CD14-positive monocyte (primary cell): Measurements from ENCODE around the gene LRRK1. TPM values are rescaled to one million over a fixed set of nuclear protein-coding genes. Genes with fewer than 3 reads are reported as not detected.

Experiments
- DNase-seq, 3 donors: peaks; one replicate each; pipeline ENCODE4 v3.0.0-alpha.2; 2011 to 2022
- H2AFZ ChIP-seq: 2 replicates; pipeline ENCODE4 v1.6.0; 2012; ENCODE audit warnings: mild to moderate bottlenecking, low read depth, low read length, inconsistent platforms; ENCODE audit not compliant: insufficient read depth, poor library complexity, severe bottlenecking
- H3K27ac ChIP-seq, 2 donors: 1 replicate in 1 of 2; 2 replicates in 1 of 2; pipeline ENCODE4 v1.5.1; 2012 to 2013; ENCODE audit warnings: low read length in 2 of 2, control low read depth in 1 of 2, inconsistent platforms in 1 of 2, low read depth in 1 of 2, mild to moderate bottlenecking in 1 of 2
- H3K27me3 ChIP-seq, 2 donors: one replicate each; pipeline versions ENCODE4 v1.6.0 to v1.6.1; 2011 to 2013; ENCODE audit warnings: low read length in 2 of 2; ENCODE audit not compliant: control insufficient read depth in 2 of 2, insufficient read depth in 2 of 2
- H3K36me3 ChIP-seq, 2 donors: replicated peaks in 1 of 2; 1 replicate in 1 of 2; 2 replicates in 1 of 2; pipeline versions ENCODE4 v1.5.1 to v1.6.1; 2012 to 2013; ENCODE audit warnings: low read length in 2 of 2, control low read depth in 1 of 2, inconsistent platforms in 1 of 2, mild to moderate bottlenecking in 1 of 2; ENCODE audit not compliant: insufficient read depth in 2 of 2, control insufficient read depth in 1 of 2
- H3K4me1 ChIP-seq, 2 donors: 1 replicate in 1 of 2; 2 replicates in 1 of 2; pipeline versions ENCODE4 v1.5.1 to v1.6.1; 2012 to 2013; ENCODE audit warnings: low read length in 2 of 2, control low read depth in 1 of 2, inconsistent platforms in 1 of 2, mild to moderate bottlenecking in 1 of 2, moderate library complexity in 1 of 2; ENCODE audit not compliant: insufficient read depth in 2 of 2, control insufficient read depth in 1 of 2
- H3K4me2 ChIP-seq: replicated peaks from 2 replicates; pipeline ENCODE3; 2012; ENCODE audit warnings: low read length, moderate library complexity, mild to moderate bottlenecking; ENCODE audit not compliant: poor library complexity, severe bottlenecking; ENCODE audit errors: extremely low read depth
- H3K4me3 ChIP-seq, 3 experiments: fragments of 200-600 bp in 1 of 3; sonication (generic) in 1 of 3; replicated peaks in 1 of 3; 1 replicate in 2 of 3; 2 replicates in 1 of 3; pipeline ENCODE4 v1.5.1; 2011 to 2013; ENCODE audit warnings: low read length in 3 of 3, mild to moderate bottlenecking in 3 of 3, control low read depth in 2 of 3, low read depth in 2 of 3, inconsistent platforms in 1 of 3, moderate library complexity in 1 of 3
- H3K79me2 ChIP-seq: 2 replicates; pipeline ENCODE4 v1.6.0; 2012; ENCODE audit warnings: mild to moderate bottlenecking, control low read depth, inconsistent platforms, low read length, moderate library complexity; ENCODE audit not compliant: insufficient read depth
- H3K9ac ChIP-seq: 2 replicates; pipeline ENCODE4 v1.6.0; 2017; ENCODE audit warnings: low read length, mild to moderate bottlenecking; ENCODE audit not compliant: insufficient read depth, poor library complexity, severe bottlenecking
- H3K9me3 ChIP-seq, 2 donors: replicated peaks in 1 of 2; 1 replicate in 1 of 2; 2 replicates in 1 of 2; pipeline versions ENCODE4 v1.5.1 to v1.6.1; 2012 to 2013; ENCODE audit warnings: low read length in 2 of 2, control low read depth in 1 of 2; ENCODE audit not compliant: control insufficient read depth in 1 of 2, insufficient read depth in 1 of 2
- H4K20me1 ChIP-seq: 2 replicates; pipeline ENCODE4 v1.6.0; 2012; ENCODE audit warnings: mild to moderate bottlenecking, low read length, control low read depth, moderate library complexity; ENCODE audit not compliant: insufficient read depth
- H3K27ac Mint-ChIP-seq, 7 donors: one replicate each; pipeline ENCODE4 v1.8.0; 2020; ENCODE audit warnings: mild to moderate bottlenecking in 7 of 7, mixed read lengths in 7 of 7, moderate library complexity in 6 of 7, inconsistent platforms in 2 of 7
- H3K27me3 Mint-ChIP-seq, 3 donors: one replicate each; pipeline ENCODE4 v1.8.0; 2021 to 2022; ENCODE audit warnings: low read depth in 3 of 3, mild to moderate bottlenecking in 3 of 3, mixed read lengths in 3 of 3, moderate library complexity in 3 of 3, inconsistent platforms in 1 of 3
- H3K36me3 Mint-ChIP-seq, 2 donors: one replicate each; pipeline ENCODE4 v1.8.0; 2020; ENCODE audit warnings: mixed read lengths in 2 of 2, inconsistent platforms in 1 of 2, mild to moderate bottlenecking in 1 of 2
- H3K4me1 Mint-ChIP-seq: one replicate; pipeline ENCODE4 v1.8.0; 2020; ENCODE audit warnings: mild to moderate bottlenecking, mixed read lengths
- H3K4me3 Mint-ChIP-seq, 2 donors: one replicate each; pipeline ENCODE4 v1.8.0; 2020; ENCODE audit warnings: mild to moderate bottlenecking in 2 of 2, mixed read lengths in 2 of 2, moderate library complexity in 1 of 2
- H3K9me3 Mint-ChIP-seq, 7 donors: one replicate each; pipeline ENCODE4 v1.8.0; 2020 to 2022; ENCODE audit warnings: mixed read lengths in 7 of 7, mild to moderate bottlenecking in 6 of 7, moderate library complexity in 6 of 7, inconsistent platforms in 2 of 7
- CTCF ChIP-seq: fragments of 200-600 bp; IDR thresholded peaks from one replicate; pipeline ENCODE4 v1.8.0; 2022; ENCODE audit warnings: antibody characterized with exemption, mild to moderate bottlenecking
- WGBS: methylation state at CpG from one replicate; pipeline ENCODE4 v1.1.5; 2013; ENCODE audit warnings: missing lambda C conversion rate; ENCODE audit not compliant: insufficient coverage; 5-methylcytosine and 5-hydroxymethylcytosine counted together
- intact Hi-C, 2 donors: fragments of 100-400 bp; cut with micrococcal nuclease; formaldehyde crosslinking; loops; one replicate each; pipeline versions ENCODE4 v1.15.0 to v1.15.1; 2023
- polyA plus RNA-seq, 3 donors: library from polyadenylated mRNA; depleted of rRNA in 1 of 3; unstranded in 2 of 3; stranded (reverse) in 1 of 3; fragments of 300-500 nt in 2 of 3; fragments of >200 nt in 1 of 3; fragmentation: Illumina TruSeq in 2 of 3; gene quantifications; 1 replicate in 2 of 3; 2 replicates in 1 of 3; pipeline ENCODE4 v1.2.3, GENCODE V29; 2012 to 2021

Gene LRRK1
- polyA plus RNA-seq, 3 donors = 1.7 to 18.9 (median 5.4) TPM

- Histone ChIP-seq H3K79me2 (no peaks in the 10 kb centered on the region), H3K36me3 (no peaks in the 10 kb centered on the region), H4K20me1 (no peaks in the 10 kb centered on the region), H3K9me3 (peaks cover 0 to 11% of the 10 kb centered on the region in 2 donors), H2AFZ (no peak overlapping the region), H3K27me3 (no peaks in the 10 kb centered on the region), H3K27ac (no peak overlapping the region), H3K4me3 (no peak overlapping the region), H3K9ac (no peak overlapping the region), H3K4me2 (no peak overlapping the region), H3K4me1 (no peaks in the 10 kb centered on the region)
- H3K27ac Mint-ChIP-seq = no peak overlapping the region
- H3K4me3 Mint-ChIP-seq = no peak overlapping the region
- H3K27me3 Mint-ChIP-seq = peaks cover 2 to 11% (median 5%) of the 10 kb centered on the region in 3 donors
- H3K4me1 Mint-ChIP-seq = no peaks in the 10 kb centered on the region
- H3K9me3 Mint-ChIP-seq = peaks cover 5 to 13% (median 8%) of the 10 kb centered on the region in 7 donors
- no peak for TF ChIP-seq CTCF
- intact Hi-C loops = no loop called here
- WGBS = 90% methylated on average over 2 of the region's 7 CpGs
- no peaks in the 10 kb centered on the region for H3K36me3 Mint-ChIP-seq
- DNase-seq = no peak
These were observed 186.1 kb downstream of the LRRK1 start for GRCh38 chr15:101105059-101105891.

- H3K27ac ChIP-seq = no peak overlapping the region
- no peak for TF ChIP-seq CTCF
- H3K27me3 ChIP-seq = no peaks in the 10 kb centered on the region
- Mint-ChIP-seq H3K9me3 (peaks cover 0 to 6% (median 0%) of the 10 kb centered on the region in 7 donors), H3K36me3 (no peaks in the 10 kb centered on the region), H3K4me1 (no peaks in the 10 kb centered on the region), H3K27me3 (peaks cover 6 to 10% (median 8%) of the 10 kb centered on the region in 3 donors), H3K4me3 (no peak overlapping the region), H3K27ac (no peak overlapping the region)
- H3K4me3 ChIP-seq = no peak overlapping the region
- WGBS = 95% methylated on average over 6 of the region's 7 CpGs
- H3K4me1 ChIP-seq = no peaks in the 10 kb centered on the region
- H3K36me3 ChIP-seq = no peaks in the 10 kb centered on the region
- H3K79me2 ChIP-seq = no peaks in the 10 kb centered on the region
- H2AFZ ChIP-seq = no peak overlapping the region
- intact Hi-C loops = no loop called here
- DNase-seq = no peak
- peaks cover 0 to under 1% of the 10 kb centered on the region in 2 donors for H3K9me3 ChIP-seq
- H3K4me2 ChIP-seq = no peak overlapping the region
- H3K9ac ChIP-seq = no peak overlapping the region
- H4K20me1 ChIP-seq = no peaks in the 10 kb centered on the region
These were observed 187.9 kb downstream of the LRRK1 start for GRCh38 chr15:101107101-101107500.
